ENCODE results near the gene MAPK8IP2. TPM values are rescaled to one million over a fixed set of nuclear protein-coding genes. Genes with fewer than 3 reads are reported as not detected.

The MAPK8IP2 gene
- polyA plus RNA-seq, 1 of the 3 experiments (the other 2 are of a cell fraction), result 2.7 TPM

DNA sequence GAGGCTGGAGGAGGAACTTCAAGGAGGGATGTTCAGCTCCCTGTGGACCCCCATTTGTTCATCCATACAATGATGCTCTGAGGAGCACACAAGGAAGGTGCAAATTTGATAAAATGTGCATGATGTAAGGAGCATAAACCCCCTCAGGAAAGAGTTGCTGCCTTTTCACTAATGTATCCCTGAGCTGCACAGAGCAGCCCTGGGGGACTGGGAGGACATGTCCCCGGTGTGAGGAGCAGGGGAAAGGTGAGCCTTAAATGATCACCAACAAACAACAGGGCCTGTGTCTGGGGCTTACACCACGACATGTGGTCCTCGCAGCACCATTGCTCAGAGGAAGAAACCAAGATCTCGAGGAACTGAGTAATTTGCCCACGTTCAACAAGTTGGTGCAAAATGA, 3.5 kb upstream of the MAPK8IP2 start:
- Histone ChIP-seq H3K9me2 (no peaks in the 10 kb centered on the region), H3K9ac (no peak overlapping the region), H2AFZ (ENCODE audit: low read depth) (no peak overlapping the region), H3K4me1 (ENCODE audit: control insufficient read depth in 1 of 2, insufficient read depth in 2 of 2, low read depth in 1 of 2, low read length in 1 of 2) (peaks cover 0 to 8% of the 10 kb centered on the region in 2 experiments; a peak in 1 of 4 replicates), H3K36me3 (replicated peaks in 1 of 2; ENCODE audit: control insufficient read depth in 1 of 2, insufficient read depth in 2 of 2, low read length in 1 of 2) (no peaks in the 10 kb centered on the region), H3F3A (replicated peaks; ENCODE audit: insufficient read depth) (no peaks in the 10 kb centered on the region), H3K4me3 (ENCODE audit: low read depth in 2 of 2, low read length in 1 of 2) (no peak overlapping the region), H3K27me3 (ENCODE audit: insufficient read depth) (no peaks in the 10 kb centered on the region), H3K79me2 (ENCODE audit: insufficient read depth) (no peaks in the 10 kb centered on the region), H4K20me1 (ENCODE audit: insufficient read depth) (no peaks in the 10 kb centered on the region), H3K9me3 (no peaks in the 10 kb centered on the region), H3K4me2 (no peak overlapping the region), H3K27ac (ENCODE audit: low read depth in 2 of 2, low read length in 1 of 2) (no peak overlapping the region)
- CTCF ChIA-PET, result no interaction called here
- POLR2A ChIA-PET, result interaction anchor here (0.6 kb wide), 1 partner anchor 123 kb away, joined by 3 read pairs; no protein-coding TSS in a partner anchor
- 76% methylated on average over 5 of the region's 5 CpGs for WGBS (ENCODE audit: low lambda C conversion rate)
- TF ChIP-seq POLR2AphosphoS5 (IDR thresholded peaks at IDR 0.05; ENCODE audit: low read depth, low read length), result no peak
- no peak for TF ChIP-seq GABPA (IDR thresholded peaks at IDR 0.05; ENCODE audit: low read depth)
- no peak for TF ChIP-seq RXRA (IDR thresholded peaks at IDR 0.05; ENCODE audit: borderline replicate concordance, low read depth)
- TF ChIP-seq IRF3 (IDR thresholded peaks at IDR 0.05; ENCODE audit: low read depth, low read length), result no peak
- no peak for TF ChIP-seq CTCF (IDR thresholded peaks at IDR 0.05)
- no peak for TF ChIP-seq TCF12 (IDR thresholded peaks at IDR 0.05)
- no peak for TF ChIP-seq FOXM1 (IDR thresholded peaks at IDR 0.05; ENCODE audit: low read depth)
- no peak for TF ChIP-seq ELF1 (IDR thresholded peaks at IDR 0.05)
- TF ChIP-seq MEF2A (IDR thresholded peaks at IDR 0.05; ENCODE audit: borderline replicate concordance, low read depth), result no peak
- TF ChIP-seq TEAD4 (IDR thresholded peaks at IDR 0.05; ENCODE audit: borderline replicate concordance, insufficient read depth), result no peak
- no peak for TF ChIP-seq JUND (IDR thresholded peaks at IDR 0.05)
- no peak for TF ChIP-seq RCOR1 (IDR thresholded peaks at IDR 0.05; ENCODE audit: low read length)
- no peak for TF ChIP-seq NRF1 (IDR thresholded peaks at IDR 0.05; ENCODE audit: low read depth, low read length)
- TF ChIP-seq, protein P1, sequence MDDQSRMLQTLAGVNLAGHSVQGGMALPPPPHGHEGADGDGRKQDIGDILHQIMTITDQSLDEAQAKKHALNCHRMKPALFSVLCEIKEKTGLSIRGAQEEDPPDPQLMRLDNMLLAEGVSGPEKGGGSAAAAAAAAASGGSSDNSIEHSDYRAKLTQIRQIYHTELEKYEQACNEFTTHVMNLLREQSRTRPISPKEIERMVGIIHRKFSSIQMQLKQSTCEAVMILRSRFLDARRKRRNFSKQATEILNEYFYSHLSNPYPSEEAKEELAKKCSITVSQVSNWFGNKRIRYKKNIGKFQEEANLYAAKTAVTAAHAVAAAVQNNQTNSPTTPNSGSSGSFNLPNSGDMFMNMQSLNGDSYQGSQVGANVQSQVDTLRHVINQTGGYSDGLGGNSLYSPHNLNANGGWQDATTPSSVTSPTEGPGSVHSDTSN (IDR thresholded peaks at IDR 0.05), result no peak
- no peak for TF ChIP-seq TAF1 (IDR thresholded peaks at IDR 0.05; ENCODE audit: borderline replicate concordance, low read depth, low read length)
- no peak for DNase-seq
